GM03348 (cell line): Measurements from ENCODE around the gene SIRPB2.

Experiments
- DNase-seq: peaks from one replicate; pipeline ENCODE4 v3.0.0; 2012; ENCODE audit warnings: low spot score

SIRPB2 gene

DNA sequence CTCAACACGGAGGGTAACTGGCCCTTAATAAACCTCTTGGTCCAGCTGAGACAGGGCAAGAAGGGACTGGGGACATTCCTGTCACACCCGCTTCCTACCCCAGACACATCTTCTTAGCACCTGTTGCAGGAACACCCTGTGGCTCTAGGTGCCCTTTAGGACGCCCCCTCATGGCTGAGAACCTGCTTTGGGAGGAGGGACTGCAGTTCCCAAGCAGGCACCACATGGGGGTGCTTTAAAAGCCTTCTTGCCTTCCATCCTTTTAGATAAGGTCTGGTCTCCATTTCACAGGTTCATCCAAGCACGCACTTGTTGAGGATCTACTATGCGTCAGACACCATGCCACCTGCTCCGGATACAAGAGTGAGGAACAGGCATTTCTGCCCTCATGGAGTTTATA, 51.2 kb downstream of the SIRPB2 start:
- DNase-seq: peak; percentile 27

DNA sequence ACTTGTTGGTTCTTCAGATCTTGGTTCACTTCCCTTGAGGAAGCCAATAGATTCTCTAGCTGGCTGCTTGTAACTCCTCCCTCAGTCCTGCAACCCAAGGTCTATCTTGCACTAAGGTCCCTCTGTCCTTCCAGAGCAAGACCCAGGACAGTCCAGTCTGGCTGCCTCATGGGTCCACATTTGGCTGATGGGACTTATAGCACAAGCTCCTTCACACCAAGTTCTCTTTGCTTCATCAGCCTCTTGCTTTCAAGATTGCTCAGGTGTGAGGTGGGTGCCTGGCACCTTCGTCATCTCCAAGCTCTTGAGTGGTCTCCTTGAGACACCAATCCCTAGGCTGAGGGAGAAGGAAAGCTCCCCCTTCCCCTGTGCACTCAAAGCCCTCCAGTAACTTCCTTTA, 52.9 kb downstream of the SIRPB2 start:
- DNase-seq: no peak

DNA sequence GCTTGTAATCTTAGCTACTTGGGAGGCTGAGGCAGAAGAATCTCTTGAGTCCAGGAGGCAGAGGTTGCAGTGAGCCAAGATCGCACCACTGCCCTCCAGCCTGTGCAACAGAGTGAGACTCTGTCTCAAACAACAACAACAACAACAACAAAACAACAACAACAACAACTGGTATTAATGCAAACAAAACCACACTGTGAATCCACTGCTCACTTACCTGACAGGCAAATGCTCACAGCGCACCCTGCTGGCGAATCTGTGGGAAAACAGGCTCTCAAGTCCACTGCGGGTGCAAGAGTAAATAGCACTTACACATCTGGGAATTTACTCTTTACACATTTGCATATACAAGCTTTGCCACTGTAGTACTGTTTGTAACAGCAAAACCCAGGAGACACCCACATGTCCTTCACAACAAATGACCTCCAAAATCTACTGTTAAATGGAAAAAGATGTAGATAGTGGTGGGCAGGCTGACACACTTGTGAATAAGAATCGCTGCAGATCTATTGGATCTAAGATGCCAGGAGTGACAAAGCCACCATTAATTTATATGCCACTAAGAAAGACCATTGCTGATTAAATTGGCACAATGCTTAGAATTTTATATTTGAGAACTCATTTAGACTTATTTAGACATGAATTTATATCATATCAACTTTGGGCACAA, 53.9 kb downstream of the SIRPB2 start:
- DNase-seq: peak; percentile 77

DNA sequence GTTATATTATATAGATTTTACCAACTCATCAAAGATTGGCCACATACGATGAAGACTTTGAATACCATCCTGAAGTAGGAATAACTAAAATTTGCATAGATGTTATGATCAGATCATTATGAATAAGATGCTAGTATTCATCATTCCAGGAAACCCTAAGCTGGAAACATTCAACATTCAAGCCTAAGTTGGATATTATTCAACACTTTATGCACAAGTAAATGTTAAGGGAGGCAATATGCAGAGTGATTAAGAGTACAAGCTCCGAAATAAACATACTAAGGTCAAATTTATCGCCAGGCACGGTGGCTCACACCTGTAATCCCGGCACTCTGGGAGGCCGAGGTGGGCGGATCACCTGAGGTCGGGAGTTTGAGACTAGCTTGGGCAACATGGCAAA, 55.0 kb downstream of the SIRPB2 start:
- DNase-seq: no peak

DNA sequence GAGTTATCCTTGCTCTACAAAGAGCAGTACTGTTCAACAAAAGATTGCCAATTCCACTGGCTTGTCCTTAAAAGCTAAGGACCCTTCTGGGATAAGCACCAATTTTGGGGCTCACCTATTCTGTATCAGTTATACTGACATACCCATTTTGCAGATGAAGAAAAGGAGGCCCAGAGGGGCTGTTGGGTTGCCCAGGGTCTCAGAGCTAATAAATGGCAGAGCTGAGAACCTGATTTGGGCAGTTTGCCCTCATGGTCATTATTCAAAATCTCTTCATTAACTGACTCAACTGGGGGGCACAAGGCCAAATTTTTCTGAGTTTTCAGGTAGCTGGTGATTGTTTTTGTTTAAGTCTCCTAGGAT, 55.9 kb downstream of the SIRPB2 start:
- DNase-seq: no peak

DNA sequence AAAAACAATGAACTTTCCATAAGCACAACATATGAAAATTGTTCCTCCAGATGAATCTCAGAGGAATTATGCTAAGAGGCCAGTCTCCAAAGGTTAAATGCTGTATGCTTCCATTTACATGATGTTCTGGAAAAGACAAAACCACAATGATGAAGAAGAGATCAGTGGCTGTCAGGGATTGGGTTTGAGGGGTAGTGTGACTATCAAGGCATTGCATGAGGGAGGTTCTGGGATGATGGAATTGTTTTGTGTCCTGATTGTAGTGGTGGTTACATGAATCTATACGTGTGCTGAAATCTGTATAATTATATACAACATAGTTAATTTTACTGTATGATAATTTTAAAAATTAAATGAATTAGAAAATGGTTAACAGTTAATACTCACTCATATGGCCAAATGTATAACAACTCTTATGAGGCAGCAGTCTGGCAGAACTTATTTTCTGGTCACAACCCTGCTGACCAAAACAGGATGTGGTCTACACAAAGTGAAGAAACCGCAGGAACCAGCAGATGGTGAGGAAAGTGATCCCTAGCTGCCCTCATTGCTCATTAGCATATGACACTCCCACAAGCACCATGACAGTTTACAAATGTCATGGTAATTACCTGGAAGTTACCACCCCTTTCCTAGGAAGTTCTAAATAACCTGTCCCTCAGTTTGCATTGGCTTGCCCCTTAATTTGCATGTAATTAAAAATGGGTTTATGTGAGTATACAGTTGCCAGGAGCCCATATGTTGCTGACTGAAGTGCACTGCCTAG, 56.5 kb downstream of the SIRPB2 start:
- peak; percentile 59 for DNase-seq

DNA sequence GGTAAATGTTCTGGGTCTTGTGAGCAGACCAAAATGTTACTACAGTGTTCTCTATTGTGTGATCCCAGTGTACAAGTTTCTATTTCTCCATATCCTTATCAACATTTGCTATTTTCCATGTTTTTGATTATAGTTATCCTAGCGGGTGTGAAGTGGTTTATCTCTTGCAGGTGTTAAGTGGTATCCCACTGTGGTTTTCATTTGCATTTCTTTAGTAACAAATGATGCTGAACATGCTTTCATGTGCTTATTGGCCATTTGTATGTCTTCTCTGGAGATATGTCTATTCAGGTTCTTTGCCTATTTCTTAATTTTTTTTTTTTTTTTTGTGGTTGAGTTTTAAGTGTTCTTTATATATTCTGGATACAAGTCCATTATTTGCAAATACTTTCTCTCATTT, 60.1 kb downstream of the SIRPB2 start:
- no peak for DNase-seq

DNA sequence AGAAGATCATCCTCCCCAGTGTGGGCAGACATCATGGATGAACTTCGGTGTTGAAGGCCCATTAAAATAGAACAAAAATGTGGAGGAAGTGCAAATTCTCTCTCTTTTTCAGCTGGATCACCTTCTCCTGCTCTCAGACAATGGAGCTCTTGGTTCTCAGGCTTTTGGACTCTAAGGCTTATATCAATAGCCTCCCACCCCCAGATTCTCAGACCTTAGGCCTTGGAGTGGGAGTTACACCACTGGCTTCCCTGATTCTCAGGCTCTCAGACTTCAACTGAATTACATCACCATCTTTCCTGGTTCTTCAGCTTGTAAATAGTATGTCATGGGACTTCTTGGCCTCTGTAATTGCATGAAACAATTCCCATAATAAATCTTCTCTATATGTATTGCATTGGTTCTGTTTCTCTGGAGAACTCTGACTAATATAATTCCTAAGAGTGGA, 61.2 kb downstream of the SIRPB2 start:
- peak; percentile 22 for DNase-seq

DNA sequence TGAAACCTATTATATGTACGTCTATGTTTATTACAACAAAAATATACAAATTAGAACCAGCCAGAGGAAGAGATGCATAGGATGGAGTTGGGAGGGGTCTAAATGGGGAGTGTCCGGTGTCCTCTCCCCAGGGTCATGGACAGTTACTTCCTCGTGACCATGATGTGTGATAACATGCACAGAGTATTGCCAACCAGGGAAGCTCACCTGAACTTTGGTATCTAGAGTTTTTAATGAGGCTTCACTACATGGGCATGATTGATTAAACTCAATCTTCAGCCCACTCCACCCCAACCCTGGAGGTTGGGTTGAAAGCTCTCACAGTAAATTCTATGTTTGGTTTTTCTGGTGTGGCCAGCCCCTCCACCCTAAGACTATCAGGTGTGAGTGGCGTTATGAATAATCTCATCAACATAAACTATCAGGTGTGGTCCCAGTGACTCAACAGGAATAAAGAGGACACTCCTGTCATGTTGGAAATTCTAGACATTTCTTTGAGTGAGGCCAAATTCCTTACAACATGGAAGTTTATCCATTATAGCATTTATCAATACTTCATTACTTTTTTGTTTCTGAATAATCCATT, 62.0 kb downstream of the SIRPB2 start:
- DNase-seq: no peak

DNA sequence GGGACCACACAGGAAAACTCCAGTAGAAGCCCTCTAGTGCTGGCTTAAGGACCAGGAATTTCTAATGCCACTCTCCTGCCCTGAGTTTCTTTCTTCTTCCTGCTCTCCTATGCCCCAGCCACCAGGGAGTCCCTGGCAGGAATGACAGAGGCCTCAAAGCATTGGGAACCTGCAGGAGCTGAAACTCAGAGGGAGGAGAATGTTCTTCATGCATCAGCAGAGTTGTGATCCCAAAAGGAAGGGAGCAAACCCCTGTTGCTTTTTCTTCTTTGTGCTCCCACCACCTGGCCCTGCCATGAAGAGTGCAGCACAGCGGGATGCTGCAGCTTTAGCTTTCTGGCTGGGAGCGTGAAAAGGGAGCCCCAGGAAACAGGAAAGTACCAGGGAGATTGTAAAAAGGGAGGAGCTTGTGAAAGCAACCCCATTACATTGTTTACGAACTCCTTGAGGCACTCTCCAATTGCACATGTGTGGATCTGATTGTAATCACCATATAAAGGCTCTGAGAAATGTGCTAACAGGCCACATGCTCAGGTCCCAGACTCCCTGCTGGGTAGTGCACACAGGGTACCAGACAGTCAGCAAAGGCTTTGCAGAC, 63.7 kb downstream of the SIRPB2 start:
- no peak for DNase-seq

DNA sequence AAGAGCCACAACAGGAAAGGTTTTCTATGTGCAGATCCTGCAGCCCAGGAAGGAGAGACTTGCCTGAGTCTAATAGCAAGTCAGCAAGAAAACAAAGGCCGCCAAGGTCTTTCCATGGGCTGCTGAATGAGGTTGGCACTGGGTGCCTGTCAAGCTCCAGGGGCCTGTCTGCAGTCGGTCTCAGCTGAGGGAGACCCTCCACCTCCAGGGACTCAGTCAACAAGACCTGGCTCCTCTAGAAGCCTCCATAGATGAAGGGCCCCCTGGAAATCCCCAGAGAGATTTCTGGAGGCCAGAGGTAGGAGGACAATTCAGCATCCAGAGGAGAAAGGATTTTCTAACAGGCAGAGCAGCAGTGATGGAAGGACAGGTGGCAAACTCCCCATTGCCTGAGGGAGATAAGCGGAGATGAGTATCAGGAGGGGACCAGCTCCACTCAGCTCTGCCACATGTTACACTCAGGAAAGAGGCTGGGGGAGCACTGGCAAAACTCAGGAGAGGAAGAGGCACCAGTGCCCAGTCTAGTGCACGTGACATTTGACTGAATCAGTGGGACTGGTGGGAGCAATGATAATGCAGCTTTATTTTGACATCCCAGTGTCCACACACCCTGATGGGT, 64.9 kb downstream of the SIRPB2 start:
- no peak for DNase-seq
